Small intestine (tissue), 7 donors: Measurements from ENCODE around the gene SH2B3. TPM values are rescaled to one million over a fixed set of nuclear protein-coding genes. Genes with fewer than 3 reads are reported as not detected.

ENCODE experiments used
- DNase-seq, 2 donors: peaks; one replicate each; pipeline versions ENCODE4 v3.0.0 to v3.0.0-alpha.2; 2013
- FAIRE-seq: peaks from 2 replicates; lab custom pipeline; 2012; peaks lifted over from hg19 to GRCh38; lab: Jason Lieb, UNC
- H3K27ac ChIP-seq, 3 donors: one replicate each; pipeline ENCODE4 v1.5.1; 2013; ENCODE audit warnings: low read length in 2 of 3, mild to moderate bottlenecking in 2 of 3, control low read depth in 1 of 3, inconsistent platforms in 1 of 3, low read depth in 1 of 3, moderate library complexity in 1 of 3
- H3K27me3 ChIP-seq, 3 donors: one replicate each; pipeline ENCODE4 v1.6.1; 2013; ENCODE audit warnings: low read length in 3 of 3, inconsistent platforms in 1 of 3; ENCODE audit not compliant: control insufficient read depth in 3 of 3, insufficient read depth in 3 of 3
- H3K36me3 ChIP-seq, 3 donors: one replicate each; pipeline ENCODE4 v1.6.1; 2013; ENCODE audit warnings: low read length in 3 of 3, inconsistent platforms in 1 of 3, low read depth in 1 of 3, mild to moderate bottlenecking in 1 of 3, moderate library complexity in 1 of 3; ENCODE audit not compliant: control insufficient read depth in 3 of 3, insufficient read depth in 2 of 3
- H3K4me1 ChIP-seq, 3 donors: one replicate each; pipeline ENCODE4 v1.6.1; 2013; ENCODE audit warnings: low read length in 2 of 3, inconsistent platforms in 1 of 3, low read depth in 1 of 3, mild to moderate bottlenecking in 1 of 3, moderate library complexity in 1 of 3; ENCODE audit not compliant: control insufficient read depth in 3 of 3, insufficient read depth in 2 of 3
- H3K4me3 ChIP-seq, 3 donors: one replicate each; pipeline ENCODE4 v1.5.1; 2013; ENCODE audit warnings: low read length in 3 of 3, control low read depth in 1 of 3, inconsistent platforms in 1 of 3, low read depth in 1 of 3, mild to moderate bottlenecking in 1 of 3, moderate library complexity in 1 of 3
- H3K9me3 ChIP-seq, 2 donors: one replicate each; pipeline ENCODE4 v1.6.1; 2013; ENCODE audit warnings: low read depth in 1 of 2, low read length in 1 of 2; ENCODE audit not compliant: control insufficient read depth in 2 of 2, insufficient read depth in 1 of 2
- WGBS, 3 donors: extraction: QIAGEN DNeasy Blood & Tissue Kit; methylation state at CpG; one replicate each; pipeline ENCODE4 v1.1.7; 2013; 5-methylcytosine and 5-hydroxymethylcytosine counted together
- polyA plus RNA-seq, 4 donors: library from polyadenylated mRNA; stranded (reverse) in 3 of 4; unstranded in 1 of 4; fragments of 200-250 nt in 3 of 4; fragments of 120-200 nt in 1 of 4; gene quantifications; one replicate each; pipeline versions ENCODE4 v1.2.1 to v1.2.3, GENCODE V29; 2013
- donor health status: healthy with polysubstance abuse.
- donor health status: control.
- donor health status: control.
- donor health status: Bipolar disorder and iron deficiency.
- donor health status: healthy.

Gene SH2B3
- polyA plus RNA-seq, 4 donors = 0.67 to 14.9 (median 6.9) TPM

GRCh38 chr12:111413442-111414086 lies 7.8 kb downstream of the SH2B3 start:
- Histone ChIP-seq H3K27me3 (no peaks in the 10 kb centered on the region), H3K27ac (peak overlapping the region in 1 of 3 donors; percentile 14), H3K4me1 (peaks cover 0 to 12% (median 7%) of the 10 kb centered on the region in 3 donors), H3K36me3 (peaks cover 0 to 11% (median 3%) of the 10 kb centered on the region in 3 donors), H3K9me3 (no peaks in the 10 kb centered on the region), H3K4me3 (no peak overlapping the region)
- peak; percentile 61 to 77 for DNase-seq
- no peak for FAIRE-seq
- 46 to 69% (median 64%) methylated on average over 12 of the region's 12 CpGs for WGBS, 3 donors

GRCh38 chr12:111414711-111415252 lies 9.1 kb downstream of the SH2B3 start:
- no peak overlapping the region for H3K4me3 ChIP-seq
- H3K9me3 ChIP-seq = no peaks in the 10 kb centered on the region
- no peak overlapping the region for H3K27ac ChIP-seq
- H3K4me1 ChIP-seq = peaks cover 0 to 7% (median 7%) of the 10 kb centered on the region in 3 donors
- DNase-seq = no peak
- peaks cover 0 to 15% (median 3%) of the 10 kb centered on the region in 3 donors for H3K36me3 ChIP-seq
- FAIRE-seq = no peak
- no peaks in the 10 kb centered on the region for H3K27me3 ChIP-seq
- WGBS, 3 donors = 92 to 93% (median 93%) methylated on average over 7 of the region's 7 CpGs

GRCh38 chr12:111417290-111417689 lies 11.6 kb downstream of the SH2B3 start:
- 92 to 97% (median 93%) methylated on average over 2 of the region's 2 CpGs for WGBS, 3 donors
- Histone ChIP-seq H3K9me3 (no peaks in the 10 kb centered on the region), H3K27ac (no peak overlapping the region), H3K36me3 (peaks cover 0 to 25% (median 7%) of the 10 kb centered on the region in 3 donors), H3K4me1 (peaks cover 0 to 7% (median 0%) of the 10 kb centered on the region in 3 donors), H3K27me3 (no peaks in the 10 kb centered on the region), H3K4me3 (no peak overlapping the region)
- DNase-seq (no peak), FAIRE-seq (no peak)

GRCh38 chr12:111417784-111418593 lies 12.3 kb downstream of the SH2B3 start:
- Histone ChIP-seq H3K27me3 (no peaks in the 10 kb centered on the region), H3K9me3 (no peaks in the 10 kb centered on the region), H3K27ac (no peak overlapping the region), H3K4me1 (peaks cover 0 to 7% (median 0%) of the 10 kb centered on the region in 3 donors), H3K36me3 (peaks cover 0 to 25% (median 7%) of the 10 kb centered on the region in 3 donors), H3K4me3 (no peak overlapping the region)
- 91 to 97% (median 94%) methylated on average over 51 to 67 of the region's 67 CpGs for WGBS, 3 donors
- no peak for FAIRE-seq
- DNase-seq = no peak

- no peaks in the 10 kb centered on the region for H3K27me3 ChIP-seq
- 94 to 97% (median 96%) methylated on average over 16 to 30 of the region's 30 CpGs for WGBS, 3 donors
- H3K36me3 ChIP-seq = peaks cover 0 to 25% (median 7%) of the 10 kb centered on the region in 3 donors
- FAIRE-seq (no peak), DNase-seq (no peak)
- H3K4me1 ChIP-seq = peaks cover 0 to 4% (median 0%) of the 10 kb centered on the region in 3 donors
- H3K4me3 ChIP-seq = no peak overlapping the region
- H3K9me3 ChIP-seq = no peaks in the 10 kb centered on the region
- no peak overlapping the region for H3K27ac ChIP-seq
Measured at GRCh38 chr12:111418594-111418880, 12.8 kb downstream of the SH2B3 start.

- Histone ChIP-seq H3K27me3 (no peaks in the 10 kb centered on the region), H3K27ac (no peak overlapping the region), H3K9me3 (no peaks in the 10 kb centered on the region), H3K4me3 (no peak overlapping the region), H3K36me3 (peaks cover 0 to 30% (median 7%) of the 10 kb centered on the region in 3 donors), H3K4me1 (no peaks in the 10 kb centered on the region)
- 92 to 98% (median 98%) methylated on average over 5 of the region's 5 CpGs for WGBS, 3 donors
- DNase-seq (no peak), FAIRE-seq (no peak)
Measured at GRCh38 chr12:111419784-111420183, 14.1 kb downstream of the SH2B3 start.

GRCh38 chr12:111420494-111420893 lies 14.8 kb downstream of the SH2B3 start:
- H3K27me3 ChIP-seq = no peaks in the 10 kb centered on the region
- peaks cover 0 to 31% (median 7%) of the 10 kb centered on the region in 3 donors for H3K36me3 ChIP-seq
- FAIRE-seq (no peak), DNase-seq (no peak)
- no peaks in the 10 kb centered on the region for H3K9me3 ChIP-seq
- WGBS, 3 donors = 88 to 98% (median 91%) methylated on average over 7 of the region's 7 CpGs
- H3K27ac ChIP-seq = no peak overlapping the region
- H3K4me1 ChIP-seq = no peaks in the 10 kb centered on the region
- no peak overlapping the region for H3K4me3 ChIP-seq

GRCh38 chr12:111424189-111424792 lies 18.6 kb downstream of the SH2B3 start:
- DNase-seq (no peak), FAIRE-seq (no peak)
- Histone ChIP-seq H3K27me3 (no peaks in the 10 kb centered on the region), H3K4me1 (peaks cover 0 to 7% (median 0%) of the 10 kb centered on the region in 3 donors), H3K9me3 (no peaks in the 10 kb centered on the region), H3K36me3 (peaks cover 0 to 40% (median 3%) of the 10 kb centered on the region in 3 donors), H3K27ac (no peak overlapping the region), H3K4me3 (no peak overlapping the region)
- 84 to 88% (median 85%) methylated on average over 11 of the region's 11 CpGs for WGBS, 3 donors
